ENCODE results near the gene EXPH5. TPM values are rescaled to one million over a fixed set of nuclear protein-coding genes. Genes with fewer than 3 reads are reported as not detected.

EXPH5 gene
- total RNA-seq, 6 experiments from 2014 or later: 0.14 to 0.91 (median 0.47) TPM

GRCh38 chr11:108632041-108632704 lies 38.6 kb upstream of the EXPH5 start:
- no peak for DNase-seq
- no peak overlapping the region for H3K4me3 Mint-ChIP-seq
- no peak overlapping the region for H3K27ac Mint-ChIP-seq
- peaks cover 3% of the 10 kb centered on the region for H3K27me3 Mint-ChIP-seq (ENCODE audit: insufficient read depth)
- no peaks in the 10 kb centered on the region for H3K9me3 Mint-ChIP-seq
- no peaks in the 10 kb centered on the region for H3K36me3 Mint-ChIP-seq (ENCODE audit: low read depth)
- no peak for TF ChIP-seq CTCF (IDR thresholded peaks at IDR 0.05)
- H3K4me1 Mint-ChIP-seq (ENCODE audit: low read depth): peaks cover 15% of the 10 kb centered on the region

- Mint-ChIP-seq H3K9me3 (no peaks in the 10 kb centered on the region), H3K27me3 (ENCODE audit: insufficient read depth) (peaks cover 12% of the 10 kb centered on the region), H3K27ac (no peak overlapping the region), H3K4me1 (ENCODE audit: low read depth) (peaks cover 8% of the 10 kb centered on the region; the same call in 1 of the 2 replicates), H3K36me3 (ENCODE audit: low read depth) (no peaks in the 10 kb centered on the region), H3K4me3 (no peak overlapping the region)
- no peak for DNase-seq
- no peak for TF ChIP-seq CTCF (IDR thresholded peaks at IDR 0.05)
Observed at GRCh38 chr11:108629274-108629673, 35.7 kb upstream of the EXPH5 start.

- peaks cover 12% of the 10 kb centered on the region for H3K27me3 Mint-ChIP-seq (ENCODE audit: insufficient read depth)
- H3K4me3 Mint-ChIP-seq: no peak overlapping the region
- DNase-seq: no peak
- no peaks in the 10 kb centered on the region for H3K36me3 Mint-ChIP-seq (ENCODE audit: low read depth)
- H3K4me1 Mint-ChIP-seq (ENCODE audit: low read depth): peaks cover 8% of the 10 kb centered on the region; the same call in 1 of the 2 replicates
- no peak for TF ChIP-seq CTCF (IDR thresholded peaks at IDR 0.05)
- H3K27ac Mint-ChIP-seq: no peak overlapping the region
- H3K9me3 Mint-ChIP-seq: no peaks in the 10 kb centered on the region
Observed at GRCh38 chr11:108628812-108629211, 35.2 kb upstream of the EXPH5 start.

- Mint-ChIP-seq H3K27me3 (ENCODE audit: insufficient read depth) (peaks cover 12% of the 10 kb centered on the region), H3K9me3 (no peaks in the 10 kb centered on the region), H3K36me3 (ENCODE audit: low read depth) (no peaks in the 10 kb centered on the region), H3K4me3 (no peak overlapping the region), H3K4me1 (ENCODE audit: low read depth) (peaks cover 8% of the 10 kb centered on the region; the same call in 1 of the 2 replicates), H3K27ac (no peak overlapping the region)
- TF ChIP-seq CTCF (IDR thresholded peaks at IDR 0.05): no peak
- no peak for DNase-seq
Observed at GRCh38 chr11:108628326-108628725, 34.8 kb upstream of the EXPH5 start.

GRCh38 chr11:108624196-108624925 lies 30.8 kb upstream of the EXPH5 start:
- no peak for DNase-seq
- H3K36me3 Mint-ChIP-seq (ENCODE audit: low read depth): no peaks in the 10 kb centered on the region
- TF ChIP-seq CTCF (IDR thresholded peaks at IDR 0.05): no peak
- H3K9me3 Mint-ChIP-seq: no peaks in the 10 kb centered on the region
- no peak overlapping the region for H3K27ac Mint-ChIP-seq
- H3K4me3 Mint-ChIP-seq: no peak overlapping the region
- H3K27me3 Mint-ChIP-seq (ENCODE audit: insufficient read depth): peaks cover 17% of the 10 kb centered on the region
- peaks cover 13% of the 10 kb centered on the region for H3K4me1 Mint-ChIP-seq (ENCODE audit: low read depth)
